ENCODE data around the gene LDLRAD1. TPM values are rescaled to one million over a fixed set of nuclear protein-coding genes. Genes with fewer than 3 reads are reported as not detected.

The LDLRAD1 gene
- total RNA-seq, 1 donor, result not detected

GRCh38 chr1:53966794-53967193 is 51.2 kb downstream of the LDLRAD1 start:
- H3K4me1 ChIP-seq (ENCODE audit: insufficient read depth, low read length), result peaks cover 8% of the 10 kb centered on the region
- H3K9me3 ChIP-seq (ENCODE audit: low read depth, low read length), result no peaks in the 10 kb centered on the region
- no peak for TF ChIP-seq CTCF (IDR thresholded peaks at IDR 0.05; ENCODE audit: extremely low read depth, low read depth, low read length)
- H3K27me3 ChIP-seq (ENCODE audit: insufficient read depth, low read length), result no peaks in the 10 kb centered on the region
- no peak overlapping the region for H3K27ac ChIP-seq (ENCODE audit: low read depth, low read length)
- H3K36me3 ChIP-seq (ENCODE audit: insufficient read depth, low read length), result peaks cover 48% of the 10 kb centered on the region
- no peak for DNase-seq (ENCODE audit: insufficient read length, low spot score, missing footprints)
- peaks cover 5% of the 10 kb centered on the region for H4K20me1 ChIP-seq (ENCODE audit: insufficient read depth, low read length)
- H3K4me2 ChIP-seq (ENCODE audit: insufficient read depth, low read length), result no peak overlapping the region
- H2AFZ ChIP-seq (ENCODE audit: low read length), result no peak overlapping the region
- no peaks in the 10 kb centered on the region for H3K79me2 ChIP-seq (ENCODE audit: insufficient read depth, low read length)
- no peak overlapping the region for H3K4me3 ChIP-seq (ENCODE audit: insufficient read depth, low read length)

GRCh38 chr1:53964109-53964508 is 53.9 kb downstream of the LDLRAD1 start:
- H4K20me1 ChIP-seq (ENCODE audit: insufficient read depth, low read length), result peaks cover 5% of the 10 kb centered on the region
- H3K79me2 ChIP-seq (ENCODE audit: insufficient read depth, low read length), result no peaks in the 10 kb centered on the region
- DNase-seq (ENCODE audit: insufficient read length, low spot score, missing footprints), result peak; percentile 62
- H3K27ac ChIP-seq (ENCODE audit: low read depth, low read length), result no peak overlapping the region
- H3K9me3 ChIP-seq (ENCODE audit: low read depth, low read length), result no peaks in the 10 kb centered on the region
- no peak for TF ChIP-seq CTCF (IDR thresholded peaks at IDR 0.05; ENCODE audit: extremely low read depth, low read depth, low read length)
- H3K4me1 ChIP-seq (ENCODE audit: insufficient read depth, low read length), result peaks cover 5% of the 10 kb centered on the region
- H3K27me3 ChIP-seq (ENCODE audit: insufficient read depth, low read length), result no peaks in the 10 kb centered on the region
- no peak overlapping the region for H3K4me2 ChIP-seq (ENCODE audit: insufficient read depth, low read length)
- no peak overlapping the region for H2AFZ ChIP-seq (ENCODE audit: low read length)
- H3K36me3 ChIP-seq (ENCODE audit: insufficient read depth, low read length), result peaks cover 61% of the 10 kb centered on the region
- no peak overlapping the region for H3K4me3 ChIP-seq (ENCODE audit: insufficient read depth, low read length)

- DNase-seq (ENCODE audit: insufficient read length, low spot score, missing footprints), result no peak
- no peak for TF ChIP-seq CTCF (IDR thresholded peaks at IDR 0.05; ENCODE audit: extremely low read depth, low read depth, low read length)
- Histone ChIP-seq H2AFZ (ENCODE audit: low read length) (no peak overlapping the region), H3K79me2 (ENCODE audit: insufficient read depth, low read length) (no peaks in the 10 kb centered on the region), H4K20me1 (ENCODE audit: insufficient read depth, low read length) (peaks cover 5% of the 10 kb centered on the region), H3K4me2 (ENCODE audit: insufficient read depth, low read length) (no peak overlapping the region), H3K27me3 (ENCODE audit: insufficient read depth, low read length) (no peaks in the 10 kb centered on the region), H3K36me3 (ENCODE audit: insufficient read depth, low read length) (peaks cover 65% of the 10 kb centered on the region), H3K27ac (ENCODE audit: low read depth, low read length) (no peak overlapping the region), H3K4me1 (ENCODE audit: insufficient read depth, low read length) (peaks cover 5% of the 10 kb centered on the region), H3K9me3 (ENCODE audit: low read depth, low read length) (no peaks in the 10 kb centered on the region), H3K4me3 (ENCODE audit: insufficient read depth, low read length) (no peak overlapping the region)
These were observed 54.5 kb downstream of the LDLRAD1 start for GRCh38 chr1:53963460-53963859.

GRCh38 chr1:53962395-53962794 is 55.6 kb downstream of the LDLRAD1 start:
- no peak for DNase-seq (ENCODE audit: insufficient read length, low spot score, missing footprints)
- Histone ChIP-seq H3K4me1 (ENCODE audit: insufficient read depth, low read length) (peaks cover 3% of the 10 kb centered on the region), H3K36me3 (ENCODE audit: insufficient read depth, low read length) (peaks cover 68% of the 10 kb centered on the region)

More at GRCh38 chr1:53962395-53962794, 55.6 kb downstream of the LDLRAD1 start:
- Histone ChIP-seq H3K27me3 (ENCODE audit: insufficient read depth, low read length) (no peaks in the 10 kb centered on the region), H3K4me3 (ENCODE audit: insufficient read depth, low read length) (no peak overlapping the region), H3K4me2 (ENCODE audit: insufficient read depth, low read length) (no peak overlapping the region), H3K9me3 (ENCODE audit: low read depth, low read length) (no peaks in the 10 kb centered on the region), H3K79me2 (ENCODE audit: insufficient read depth, low read length) (peaks cover 4% of the 10 kb centered on the region), H4K20me1 (ENCODE audit: insufficient read depth, low read length) (peaks cover 7% of the 10 kb centered on the region), H2AFZ (ENCODE audit: low read length) (no peak overlapping the region), H3K27ac (ENCODE audit: low read depth, low read length) (no peak overlapping the region)
- TF ChIP-seq CTCF (IDR thresholded peaks at IDR 0.05; ENCODE audit: extremely low read depth, low read depth, low read length), result no peak

All from osteoblast (primary cell).